HG02852 (cell line): ENCODE data around the gene EXOC3L2.
"Not testable (repeated sequence)": the region's sequence is repeated elsewhere in the genome, so short reads cannot be mapped to it uniquely, and the experiment has no call there.

Experiments
- ATAC-seq: cut with Tn5 transposase; IDR thresholded peaks from one replicate; pipeline ENCODE4 v1.9.1; 2021; ENCODE audit warnings: mild to moderate bottlenecking, moderate library complexity; ENCODE audit not compliant: unreplicated experiment

Gene EXOC3L2

DNA sequence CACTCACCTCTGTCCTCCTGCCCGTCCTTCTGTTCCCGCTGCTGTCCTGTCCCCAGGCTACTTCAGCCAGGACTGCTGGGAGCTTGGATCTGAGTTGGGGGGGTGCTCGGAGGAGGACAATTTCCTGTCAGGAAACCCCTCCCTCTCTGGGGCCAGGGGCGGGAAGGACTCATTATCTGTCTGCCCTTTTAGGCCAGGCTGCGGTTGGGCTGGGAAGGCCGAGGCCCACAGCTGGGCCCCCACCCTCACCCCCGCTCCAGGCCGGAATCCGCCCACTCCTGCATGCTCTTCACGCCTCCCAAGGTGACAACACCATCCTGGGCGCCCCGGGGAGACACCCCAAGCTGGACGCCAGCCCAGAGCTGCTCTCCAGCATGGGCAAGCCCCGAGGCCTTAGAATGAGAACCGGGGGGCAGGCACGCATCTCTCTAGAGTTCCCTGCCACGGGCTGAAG lies at the start of gene EXOC3L2:
Gene EXOC3L2, minus strand, starts transcription at position 74 of the 454 bp plus-strand sequence. CDS start 6,362 bp downstream, outside the sequence.
- no peak for ATAC-seq

GRCh38 chr19:45294291-45295029 lies 49.3 kb upstream of the EXOC3L2 start:
- ATAC-seq: no peak

- no peak for ATAC-seq
Measured at GRCh38 chr19:45293682-45294081, 48.5 kb upstream of the EXOC3L2 start.

- no peak for ATAC-seq
Measured at GRCh38 chr19:45291834-45292233, 46.6 kb upstream of the EXOC3L2 start.

DNA sequence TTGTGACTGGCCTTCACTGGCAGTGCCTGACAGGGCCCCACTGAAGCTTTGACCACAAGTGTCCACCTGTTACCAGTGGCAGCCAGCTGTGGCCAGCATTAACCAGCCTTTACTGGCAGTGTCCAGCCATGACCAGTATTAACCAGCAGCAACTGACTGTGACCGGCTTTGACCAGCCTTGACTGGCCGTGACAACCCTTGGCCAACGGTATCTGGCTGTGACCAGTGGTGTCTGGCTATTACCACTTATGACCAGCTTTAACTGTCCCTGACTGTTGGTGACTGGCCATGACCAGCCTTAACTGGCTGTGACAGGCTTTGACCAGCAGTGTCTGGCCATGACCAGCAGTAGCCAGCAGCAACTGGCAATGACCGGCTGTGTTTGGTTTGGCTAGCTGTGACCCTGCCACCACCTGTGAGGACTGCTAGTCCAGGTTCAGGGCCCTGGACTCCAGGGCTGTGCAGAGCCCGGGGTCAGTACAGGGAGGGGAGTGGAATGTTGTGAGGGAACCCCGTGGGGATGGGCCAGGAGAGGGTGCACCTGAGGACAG lies 45.2 kb upstream of the EXOC3L2 start:
- no peak for ATAC-seq

- ATAC-seq: no peak
Measured at GRCh38 chr19:45283443-45284033, 38.3 kb upstream of the EXOC3L2 start.

- ATAC-seq: no peak
Measured at GRCh38 chr19:45280471-45280961, 35.3 kb upstream of the EXOC3L2 start.

GRCh38 chr19:45279587-45280192 lies 34.5 kb upstream of the EXOC3L2 start:
- ATAC-seq: no peak

DNA sequence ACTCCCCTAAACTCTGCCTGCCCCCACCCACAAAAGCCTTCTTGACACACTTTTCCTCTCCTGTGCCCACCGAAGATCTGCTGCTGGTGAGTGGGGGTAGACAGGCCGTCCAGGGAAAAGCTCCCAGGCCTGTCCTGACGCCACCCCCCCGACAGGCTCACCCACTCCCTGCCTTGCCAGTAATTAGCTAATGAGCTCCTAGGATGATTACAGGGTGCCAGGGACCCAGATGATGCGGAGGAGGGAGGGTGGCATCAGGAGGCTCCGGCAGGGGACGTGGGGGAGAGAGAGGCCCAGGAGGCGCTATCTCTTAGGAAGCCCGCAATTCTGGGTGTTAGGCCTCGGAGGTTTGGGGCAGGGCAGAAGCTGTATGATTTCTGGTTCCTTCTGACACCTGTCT lies 32.9 kb upstream of the EXOC3L2 start:
- no peak for ATAC-seq

- no peak for ATAC-seq
Measured at GRCh38 chr19:45276284-45276687, 31.1 kb upstream of the EXOC3L2 start.

- no peak for ATAC-seq
Measured at GRCh38 chr19:45275370-45275971, 30.3 kb upstream of the EXOC3L2 start.

- no peak for ATAC-seq
Measured at GRCh38 chr19:45273521-45273855, 28.3 kb upstream of the EXOC3L2 start.

DNA sequence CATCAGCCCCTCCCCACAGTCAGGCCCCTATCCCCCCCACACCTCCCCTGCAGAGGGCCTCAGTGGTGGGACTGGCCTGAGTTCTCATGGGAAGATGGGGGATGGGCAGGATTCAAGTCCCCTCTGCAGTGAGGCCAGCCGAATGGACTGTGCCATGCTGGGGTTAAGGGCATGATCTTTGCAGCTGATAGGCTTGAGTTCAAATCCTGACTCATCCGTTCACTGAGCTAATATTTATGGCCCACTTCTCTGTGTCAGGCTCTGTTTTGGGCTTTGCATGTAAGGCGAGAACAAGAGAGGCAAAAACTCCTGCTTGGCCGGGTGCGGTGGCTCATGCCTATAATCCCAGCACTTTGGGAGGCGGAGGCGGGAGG lies 26.5 kb upstream of the EXOC3L2 start:
- ATAC-seq: no peak

GRCh38 chr19:45271098-45271734 lies 26.0 kb upstream of the EXOC3L2 start:
- no peak for ATAC-seq

- ATAC-seq: not testable (repeated sequence)
Measured at GRCh38 chr19:45269939-45270338, 24.7 kb upstream of the EXOC3L2 start.

- ATAC-seq: no peak
Measured at GRCh38 chr19:45267296-45267695, 22.1 kb upstream of the EXOC3L2 start.

GRCh38 chr19:45265375-45265774 lies 20.2 kb upstream of the EXOC3L2 start:
- ATAC-seq: no peak

DNA sequence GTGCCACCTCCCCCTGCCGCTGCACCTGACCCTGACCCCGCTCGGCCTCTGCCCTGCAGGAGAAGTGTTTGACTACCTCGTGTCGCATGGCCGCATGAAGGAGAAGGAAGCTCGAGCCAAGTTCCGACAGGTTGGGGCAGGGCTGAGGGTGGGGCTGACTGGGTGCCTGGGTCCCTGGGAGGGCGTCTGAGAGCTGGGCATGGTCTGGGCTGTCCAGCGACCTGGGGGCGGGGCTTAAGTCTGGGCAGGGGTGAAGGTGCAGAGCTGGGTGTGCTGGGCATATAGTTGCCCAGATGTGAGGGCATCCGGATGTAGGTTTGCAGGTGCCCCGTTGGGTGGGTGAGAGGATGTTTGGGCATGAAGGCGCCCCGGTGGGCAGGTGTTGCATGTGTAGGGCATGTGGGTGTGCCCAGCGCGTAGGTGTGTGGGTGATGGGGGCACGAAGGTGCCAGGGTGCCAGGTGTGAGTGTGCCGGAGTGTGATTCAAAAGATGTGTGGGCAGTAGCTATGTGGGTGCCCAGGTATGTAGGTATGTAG lies 19.6 kb upstream of the EXOC3L2 start:
- ATAC-seq: no peak

DNA sequence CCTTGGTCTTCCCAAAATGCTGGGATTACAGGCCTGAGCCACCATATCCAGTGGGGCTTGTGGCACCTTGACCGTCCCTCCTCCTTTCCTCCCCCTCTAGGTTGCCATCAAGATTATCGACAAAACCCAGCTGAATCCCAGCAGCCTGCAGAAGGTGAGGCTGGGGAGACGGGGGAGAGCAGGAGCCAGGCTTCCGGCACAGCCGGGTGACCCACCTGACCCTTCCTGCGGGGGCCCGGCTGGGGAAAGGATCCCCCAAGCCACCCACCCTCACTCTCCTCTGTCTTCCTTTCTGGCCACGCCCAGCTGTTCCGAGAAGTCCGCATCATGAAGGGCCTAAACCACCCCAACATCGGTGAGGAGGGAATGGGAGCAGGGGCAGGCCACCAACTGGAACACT lies 17.8 kb upstream of the EXOC3L2 start:
- ATAC-seq: no peak

- ATAC-seq: no peak
Measured at GRCh38 chr19:45262570-45262969, 17.4 kb upstream of the EXOC3L2 start.

- no peak for ATAC-seq
Measured at GRCh38 chr19:45258862-45259261, 13.7 kb upstream of the EXOC3L2 start.
